HEK293T (cell line): ENCODE results near the gene EFCAB7.
"Not testable (repeated sequence)": the region's sequence is repeated elsewhere in the genome, so short reads cannot be mapped to it uniquely, and the experiment has no call there.

Source experiments
- CTCF ChIA-PET: fragments of 350-600 bp; formaldehyde crosslinking; extraction: SDS; loops from one replicate; lab custom pipeline; 2021; ENCODE audit warnings: antibody characterized with exemption, inconsistent platforms; lab: Yijun Ruan, JAX
- POLR2A ChIA-PET: fragments of 350-600 bp; formaldehyde crosslinking; extraction: SDS; loops from one replicate; lab custom pipeline; 2020; ENCODE audit warnings: antibody characterized with exemption, inconsistent platforms; lab: Yijun Ruan, JAX
- DNase-seq: peaks from one replicate; pipeline ENCODE4 v3.0.0; 2012; ENCODE audit warnings: mixed read lengths; ENCODE audit errors: extremely low spot score
- ARNT ChIP-seq: fragments of 450-650 bp; IDR thresholded peaks from 2 replicates; pipeline ENCODE4 v1.6.1; 2017; ENCODE audit warnings: mild to moderate bottlenecking
- CTBP1 ChIP-seq: fragments of 450-650 bp; IDR thresholded peaks from 2 replicates; pipeline ENCODE4 v1.6.1; 2016; ENCODE audit warnings: borderline replicate concordance
- ELF4 ChIP-seq: fragments of 450-650 bp; IDR thresholded peaks from 2 replicates; pipeline ENCODE4 v1.6.1; 2017; ENCODE audit warnings: antibody characterized with exemption
- FOXA1 ChIP-seq: fragments of 450-650 bp; IDR thresholded peaks from 2 replicates; pipeline ENCODE4 v1.6.1; 2016; ENCODE audit warnings: mild to moderate bottlenecking
- FOXK2 ChIP-seq: fragments of 450-650 bp; IDR thresholded peaks from 2 replicates; pipeline ENCODE4 v1.6.1; 2016; ENCODE audit warnings: mild to moderate bottlenecking
- FOXM1 ChIP-seq: fragments of 450-650 bp; IDR thresholded peaks from 2 replicates; pipeline ENCODE4 v1.6.1; 2017; ENCODE audit warnings: mild to moderate bottlenecking, borderline replicate concordance
- HDGF ChIP-seq: fragments of 450-650 bp; IDR thresholded peaks from 2 replicates; pipeline ENCODE4 v1.6.1; 2017; ENCODE audit warnings: antibody characterized with exemption, borderline replicate concordance
- L3MBTL2 ChIP-seq: fragments of 450-650 bp; conservative IDR thresholded peaks from 2 replicates; pipeline ENCODE4 v1.6.1; 2016; ENCODE audit warnings: mild to moderate bottlenecking
- LEF1 ChIP-seq: fragments of 450-650 bp; IDR thresholded peaks from 2 replicates; pipeline ENCODE4 v1.6.1; 2017; ENCODE audit warnings: mild to moderate bottlenecking, borderline replicate concordance
- NFRKB ChIP-seq: fragments of 450-650 bp; IDR thresholded peaks from 2 replicates; pipeline ENCODE4 v1.6.1; 2016; ENCODE audit warnings: mild to moderate bottlenecking, moderate library complexity
- SP1 ChIP-seq: fragments of 450-650 bp; IDR thresholded peaks from 2 replicates; pipeline ENCODE4 v1.6.1; 2017
- ZNF384 ChIP-seq: fragments of 450-650 bp; IDR thresholded peaks from 2 replicates; pipeline ENCODE4 v1.6.1; 2016
- TF ChIP-seq, protein P1 (sequence below): fragments of 450-650 bp; IDR thresholded peaks from 2 replicates; pipeline ENCODE4 v1.6.1; 2016

The EFCAB7 gene

DNA sequence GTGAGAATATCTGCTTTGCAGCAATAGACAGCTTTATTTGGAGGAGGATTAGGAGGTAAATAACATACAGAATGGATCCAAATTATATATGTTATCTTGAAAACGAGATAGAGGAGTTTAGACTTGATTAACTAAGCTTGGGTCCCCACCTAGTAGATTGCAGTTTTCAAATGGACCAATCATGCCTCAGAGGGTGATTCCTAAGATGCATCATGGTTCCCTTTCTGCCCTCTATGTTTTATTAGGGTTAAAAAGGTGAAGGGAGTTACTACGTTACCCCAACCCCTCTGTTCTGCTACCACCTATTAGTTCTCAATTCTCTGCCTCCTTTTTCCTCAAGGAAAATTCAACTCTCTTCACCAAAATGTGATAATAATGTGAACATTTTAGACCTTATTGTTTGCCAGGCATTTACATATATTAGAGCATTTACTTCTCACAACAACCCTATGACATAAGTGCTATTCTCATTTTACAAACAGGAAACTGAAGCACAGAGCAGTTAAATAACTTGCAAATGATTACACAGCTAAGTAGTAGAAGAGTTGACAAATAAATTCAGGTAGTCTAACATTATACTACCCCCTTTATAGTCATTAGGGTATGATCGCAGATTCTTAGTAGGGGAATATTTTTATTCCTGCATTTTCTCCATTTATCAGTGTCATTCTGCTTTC, 46.5 kb downstream of the EFCAB7 start:
- no peak for TF ChIP-seq SP1
- DNase-seq: no peak
- ChIA-PET CTCF (no interaction called here), POLR2A (no interaction called here)

DNA sequence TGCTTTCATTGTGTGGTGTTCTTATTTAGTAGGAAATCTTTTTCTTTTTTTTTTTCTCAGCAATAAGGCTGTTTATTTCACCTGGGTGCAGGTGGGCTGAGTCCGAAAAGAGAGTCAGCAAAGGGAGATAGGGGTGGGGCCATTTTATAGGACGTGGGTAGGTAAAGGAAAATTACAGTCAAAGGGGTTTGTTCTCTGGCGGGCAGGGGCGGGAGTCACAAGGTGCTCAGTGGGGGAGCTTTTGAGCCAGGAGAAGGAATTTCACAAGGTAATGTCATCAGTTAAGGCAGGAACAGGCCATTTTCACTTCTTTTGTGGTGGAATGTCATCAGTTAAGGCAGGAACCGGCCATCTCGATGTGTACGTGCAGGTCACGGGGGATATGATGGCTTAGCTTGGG, 49.4 kb downstream of the EFCAB7 start:
- POLR2A ChIA-PET, DNase-seq, CTCF ChIA-PET: not testable (repeated sequence)

DNA sequence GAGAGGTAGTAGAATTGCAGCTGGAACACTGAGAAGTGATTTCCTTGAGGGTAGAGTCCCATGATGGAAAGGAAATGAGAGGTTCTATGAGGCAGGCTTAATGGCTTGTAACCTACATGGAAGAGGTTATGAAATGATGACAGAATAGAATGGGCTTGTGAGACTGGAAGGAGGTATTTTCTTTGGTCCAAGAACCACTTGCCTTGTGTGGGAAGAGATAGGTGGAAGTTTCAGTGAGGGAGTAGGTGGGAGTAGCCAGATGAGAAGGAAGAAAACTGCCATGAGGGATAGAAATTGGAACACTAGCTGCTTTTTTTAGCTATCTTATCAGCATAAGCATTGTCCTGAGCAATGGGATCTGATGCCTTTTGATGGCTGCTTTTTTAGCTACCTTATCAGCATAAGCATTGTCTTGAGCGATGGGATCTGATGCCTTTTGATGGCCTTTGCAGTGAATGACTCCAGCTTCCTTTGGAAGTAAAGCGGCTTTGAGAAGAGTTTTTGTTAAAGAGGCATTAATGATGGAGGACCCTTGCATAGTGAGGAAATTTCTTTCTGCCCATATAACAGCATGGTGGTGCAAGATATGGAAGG, 51.0 kb downstream of the EFCAB7 start:
- DNase-seq, POLR2A ChIA-PET: not testable (repeated sequence)
- CTCF ChIA-PET: interaction anchor here (0.9 kb wide), 1 partner anchor 200 kb away, joined by 3 read pairs; the partner anchor contains the start of gene ROR1

DNA sequence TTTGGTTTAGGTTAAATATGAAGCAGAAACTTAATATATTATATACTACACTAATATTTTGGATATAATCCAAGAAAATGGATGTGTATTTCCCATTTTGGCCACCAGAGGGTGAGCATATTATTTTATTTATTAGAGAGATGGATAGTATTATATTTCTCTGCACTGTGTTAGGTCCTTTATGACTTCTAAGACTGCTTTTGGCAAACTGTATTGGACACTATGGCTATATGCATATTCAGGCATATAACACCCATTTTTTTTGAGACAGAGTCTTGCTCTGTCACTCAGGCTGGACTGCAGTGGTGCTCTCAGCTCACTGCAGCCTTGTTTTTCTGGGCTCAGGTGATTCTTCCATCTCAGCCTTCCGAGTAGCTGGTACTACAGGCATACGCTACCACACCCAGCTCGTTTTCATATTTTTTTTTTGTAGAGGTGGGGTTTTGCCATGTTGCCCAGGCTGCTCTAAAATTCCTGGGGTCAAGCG, 52.1 kb downstream of the EFCAB7 start:
- ChIA-PET CTCF (interaction anchor here (0.5 to 1.3 kb wide), 8 partner anchors 13 to 1211 kb away, joined by 3 to 7 read pairs (median 4); no protein-coding TSS in a partner anchor), POLR2A (no interaction called here)
- DNase-seq: no peak
- TF ChIP-seq LEF1: no peak
- TF ChIP-seq, protein P1, sequence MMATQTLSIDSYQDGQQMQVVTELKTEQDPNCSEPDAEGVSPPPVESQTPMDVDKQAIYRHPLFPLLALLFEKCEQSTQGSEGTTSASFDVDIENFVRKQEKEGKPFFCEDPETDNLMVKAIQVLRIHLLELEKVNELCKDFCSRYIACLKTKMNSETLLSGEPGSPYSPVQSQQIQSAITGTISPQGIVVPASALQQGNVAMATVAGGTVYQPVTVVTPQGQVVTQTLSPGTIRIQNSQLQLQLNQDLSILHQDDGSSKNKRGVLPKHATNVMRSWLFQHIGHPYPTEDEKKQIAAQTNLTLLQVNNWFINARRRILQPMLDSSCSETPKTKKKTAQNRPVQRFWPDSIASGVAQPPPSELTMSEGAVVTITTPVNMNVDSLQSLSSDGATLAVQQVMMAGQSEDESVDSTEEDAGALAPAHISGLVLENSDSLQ: peak; percentile 31

DNA sequence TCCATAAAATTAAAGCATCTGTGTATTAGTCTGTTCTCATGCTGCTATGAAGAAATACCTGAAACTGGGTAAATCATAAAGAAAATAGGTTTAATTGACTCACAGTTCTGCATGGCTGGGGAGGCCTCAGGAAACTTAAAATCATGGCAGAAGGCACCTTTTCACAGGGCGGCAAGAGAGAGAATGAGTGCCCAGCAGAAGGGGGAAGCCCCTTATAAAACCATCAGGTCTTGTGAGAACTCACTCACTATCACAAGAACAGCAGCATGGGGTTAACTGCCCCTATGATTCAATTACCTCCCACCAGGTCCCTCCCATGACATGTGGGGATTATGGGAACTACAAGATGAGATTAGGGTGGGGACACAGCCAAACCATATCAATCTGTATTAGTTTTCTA, 63.0 kb downstream of the EFCAB7 start:
- CTCF ChIA-PET, POLR2A ChIA-PET, DNase-seq: not testable (repeated sequence)

DNA sequence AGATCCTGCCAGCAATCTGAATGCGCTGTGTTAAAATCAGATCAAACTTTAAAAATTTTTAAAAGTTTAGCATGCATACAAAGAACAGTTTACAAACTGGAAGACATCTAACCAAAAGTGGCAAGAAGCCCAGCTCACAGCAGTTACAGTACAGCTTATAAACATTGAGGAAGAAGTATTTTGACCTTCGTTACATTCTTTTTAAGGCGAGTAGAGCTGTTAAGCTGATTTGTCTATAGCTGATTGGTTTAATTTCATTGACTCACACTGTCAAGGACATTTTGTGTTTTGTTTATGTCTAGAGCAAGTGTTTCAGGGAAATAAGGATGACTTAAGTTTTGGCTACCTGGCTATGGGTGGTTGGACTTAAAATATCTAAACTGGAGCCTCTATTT, 66.8 kb downstream of the EFCAB7 start:
- ChIA-PET POLR2A (no interaction called here), CTCF (interaction anchor here (1.7 kb wide), 1 partner anchor 15 kb away, joined by 4 read pairs; no protein-coding TSS in a partner anchor)
- TF ChIP-seq NFRKB (no peak), FOXA1 (no peak), ELF4 (no peak), HDGF (no peak), CTBP1 (no peak), FOXK2 (no peak), ZNF384 (no peak), FOXM1 (no peak), LEF1 (no peak)
- no peak for DNase-seq

DNA sequence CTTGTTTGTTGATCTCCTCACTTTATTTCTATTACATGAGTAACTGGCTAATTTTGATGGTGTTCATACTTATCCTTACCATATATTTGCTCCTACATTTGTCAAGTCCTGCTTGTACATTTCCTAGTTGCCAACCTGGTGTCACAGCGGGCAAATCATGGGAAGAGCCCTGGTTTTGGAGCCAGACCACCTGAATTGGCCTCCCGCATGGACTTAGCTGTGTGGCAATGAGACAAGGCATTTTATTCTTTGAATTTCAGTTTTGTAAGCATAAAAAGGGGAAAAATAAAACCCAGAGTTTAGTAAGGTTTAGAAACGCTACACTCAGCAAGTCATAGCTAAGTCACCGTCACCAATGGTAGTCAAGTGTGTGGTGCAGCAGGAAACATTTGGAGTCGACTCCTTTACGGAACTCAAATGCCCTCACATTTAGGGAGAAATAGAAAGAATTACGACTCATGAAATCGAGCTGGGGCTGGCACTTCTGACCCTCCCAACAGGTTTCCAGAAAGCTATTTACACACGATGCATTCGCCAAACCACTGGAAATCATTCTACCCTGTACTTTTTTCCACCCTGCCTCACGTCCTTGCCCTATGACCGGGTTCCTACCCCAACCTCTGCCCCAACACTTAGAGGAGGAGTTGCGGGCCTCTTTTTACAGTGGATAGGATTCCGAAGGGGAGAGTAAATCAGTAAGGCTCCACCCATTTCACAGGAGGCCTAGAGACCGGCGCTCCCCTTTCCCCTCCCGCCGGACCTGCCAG, 69.4 kb downstream of the EFCAB7 start:
- POLR2A ChIA-PET: interaction anchor here (1.2 kb wide), 1 partner anchor 15 kb away, joined by 4 read pairs; no protein-coding TSS in a partner anchor
- CTCF ChIA-PET: no interaction called here
- DNase-seq: no peak
- TF ChIP-seq, protein P1: no peak
- TF ChIP-seq FOXA1 (no peak), L3MBTL2 (no peak), ARNT (no peak)

DNA sequence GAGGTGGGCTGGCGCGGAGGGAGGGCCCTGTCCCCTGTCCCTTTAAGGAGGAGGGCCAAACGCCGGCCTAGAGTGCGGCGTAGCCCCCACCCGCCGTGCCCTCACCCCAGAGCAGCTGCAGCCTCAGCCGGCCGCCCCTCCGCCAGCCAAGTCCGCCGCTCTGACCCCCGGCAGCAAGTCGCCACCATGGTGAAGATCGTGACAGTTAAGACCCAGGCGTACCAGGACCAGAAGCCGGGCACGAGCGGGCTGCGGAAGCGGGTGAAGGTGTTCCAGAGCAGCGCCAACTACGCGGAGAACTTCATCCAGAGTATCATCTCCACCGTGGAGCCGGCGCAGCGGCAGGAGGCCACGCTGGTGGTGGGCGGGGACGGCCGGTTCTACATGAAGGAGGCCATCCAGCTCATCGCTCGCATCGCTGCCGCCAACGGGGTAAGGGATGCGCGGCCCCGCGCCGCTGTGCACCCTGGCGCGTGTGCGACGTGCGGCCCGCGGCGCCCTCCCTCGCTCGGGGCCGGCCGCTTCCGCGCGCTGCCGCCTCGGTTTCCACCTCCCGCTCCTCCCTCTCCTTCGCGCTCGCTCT, 70.1 kb downstream of the EFCAB7 start, which contains the start of gene PGM1:
PGM1 (plus strand) TSS at position 109 of the 583 bp plus-strand sequence; CDS start at position 187, 78 bp downstream.
- peak; percentile 85 for DNase-seq
- TF ChIP-seq FOXM1: no peak
- TF ChIP-seq L3MBTL2: peak; percentile 61; the same call in 1 of the 2 replicates
- peak; percentile 57; the same call in 1 of the 2 replicates for TF ChIP-seq ARNT
- POLR2A ChIA-PET: interaction anchor here (1.2 kb wide), 1 partner anchor 15 kb away, joined by 4 read pairs; no protein-coding TSS in a partner anchor
- CTCF ChIA-PET: interaction anchor here (0.5 kb wide), 1 partner anchor 38 kb away, joined by 5 read pairs; no protein-coding TSS in a partner anchor
